GM18508 (cell line): ENCODE results near the gene POLR2M.

Experiments
- ATAC-seq: cut with Tn5 transposase; IDR thresholded peaks from one replicate; pipeline ENCODE4 v1.9.1; 2021; ENCODE audit warnings: moderate number of reproducible peaks; ENCODE audit not compliant: insufficient read depth, unreplicated experiment

Gene POLR2M

GRCh38 chr15:57735431-57735830, 28.9 kb downstream of the POLR2M start:
- ATAC-seq = no peak

GRCh38 chr15:57735891-57736290, 29.4 kb downstream of the POLR2M start:
- no peak for ATAC-seq

- ATAC-seq = no peak
Observed at GRCh38 chr15:57736591-57736990, 30.1 kb downstream of the POLR2M start.

- ATAC-seq = no peak
Observed at GRCh38 chr15:57738734-57739237, 32.3 kb downstream of the POLR2M start.

GRCh38 chr15:57740048-57740447, 33.5 kb downstream of the POLR2M start:
- ATAC-seq = no peak

GRCh38 chr15:57741089-57741488, 34.6 kb downstream of the POLR2M start:
- ATAC-seq = no peak

- no peak for ATAC-seq
Observed at GRCh38 chr15:57743424-57743823, 36.9 kb downstream of the POLR2M start.

GRCh38 chr15:57746786-57747185, 40.3 kb downstream of the POLR2M start:
- no peak for ATAC-seq

GRCh38 chr15:57747206-57747896, 40.8 kb downstream of the POLR2M start:
- no peak for ATAC-seq

GRCh38 chr15:57751177-57751800, 44.8 kb downstream of the POLR2M start:
- no peak for ATAC-seq

- ATAC-seq = no peak
Observed at GRCh38 chr15:57752436-57752835, 45.9 kb downstream of the POLR2M start.

- no peak for ATAC-seq
Observed at GRCh38 chr15:57752840-57753239, 46.3 kb downstream of the POLR2M start.

GRCh38 chr15:57756466-57756865, 50.0 kb downstream of the POLR2M start:
- no peak for ATAC-seq

GRCh38 chr15:57758560-57758959, 52.0 kb downstream of the POLR2M start:
- ATAC-seq = no peak

- ATAC-seq = no peak
Observed at GRCh38 chr15:57761562-57761961, 55.0 kb downstream of the POLR2M start.

- ATAC-seq = no peak
Observed at GRCh38 chr15:57762302-57762701, 55.8 kb downstream of the POLR2M start.

- ATAC-seq = no peak
Observed at GRCh38 chr15:57763176-57763964, 56.9 kb downstream of the POLR2M start.
